Activated naive CD8-positive, alpha-beta T cell treated with anti-CD3 and anti-CD28 coated beads, Interleukin-2, amount 10 ng/mL, durations not matched to agents 7 days and 5 days (primary cell): ENCODE measurements around the gene C3orf52. TPM values are rescaled to one million over a fixed set of nuclear protein-coding genes. Genes with fewer than 3 reads are reported as not detected.
"Not testable (repeated sequence)": the region's sequence is repeated elsewhere in the genome, so short reads cannot be mapped to it uniquely, and the experiment has no call there.

Source experiments
- ATAC-seq: fragments of 150-1000 bp; cut with Tn5 transposase; one replicate; pipeline ENCODE4 v1.10.0; 2021; ENCODE audit warnings: low read depth, moderate library complexity
- POLR2A ChIA-PET: fragments of 350-600 bp; sonication (Branson Sonifier 250); formaldehyde crosslinking; loops from one replicate; lab custom pipeline; 2021; ENCODE audit warnings: antibody characterized with exemption; lab: Charles Lee
- DNase-seq: peaks from one replicate; pipeline ENCODE4 v3.0.0; 2021
- H3K27ac Mint-ChIP-seq: one replicate; pipeline ENCODE4 v1.8.0; 2022; ENCODE audit warnings: mild to moderate bottlenecking, mixed read lengths
- H3K27me3 Mint-ChIP-seq: one replicate; pipeline ENCODE4 v1.8.0; 2022; ENCODE audit warnings: mild to moderate bottlenecking, moderate library complexity, mixed read lengths
- H3K36me3 Mint-ChIP-seq: one replicate; pipeline ENCODE4 v1.8.0; 2021; ENCODE audit warnings: mild to moderate bottlenecking, mixed read lengths
- H3K4me1 Mint-ChIP-seq: one replicate; pipeline ENCODE4 v1.8.0; 2021; ENCODE audit warnings: mixed read lengths
- H3K4me3 Mint-ChIP-seq: one replicate; pipeline ENCODE4 v1.8.0; 2022; ENCODE audit warnings: mild to moderate bottlenecking, moderate library complexity, mixed read lengths
- H3K9me3 Mint-ChIP-seq: one replicate; pipeline ENCODE4 v1.8.0; 2021; ENCODE audit warnings: mixed read lengths
- total RNA-seq, 2 experiments: library from RNA; stranded (reverse); gene quantifications; one replicate each; pipeline ENCODE4 v1.2.3, GENCODE V29; 2021

C3orf52 gene
- total RNA-seq, 2 experiments from 2014 or later, result 2.1 to 3.1 TPM

DNA sequence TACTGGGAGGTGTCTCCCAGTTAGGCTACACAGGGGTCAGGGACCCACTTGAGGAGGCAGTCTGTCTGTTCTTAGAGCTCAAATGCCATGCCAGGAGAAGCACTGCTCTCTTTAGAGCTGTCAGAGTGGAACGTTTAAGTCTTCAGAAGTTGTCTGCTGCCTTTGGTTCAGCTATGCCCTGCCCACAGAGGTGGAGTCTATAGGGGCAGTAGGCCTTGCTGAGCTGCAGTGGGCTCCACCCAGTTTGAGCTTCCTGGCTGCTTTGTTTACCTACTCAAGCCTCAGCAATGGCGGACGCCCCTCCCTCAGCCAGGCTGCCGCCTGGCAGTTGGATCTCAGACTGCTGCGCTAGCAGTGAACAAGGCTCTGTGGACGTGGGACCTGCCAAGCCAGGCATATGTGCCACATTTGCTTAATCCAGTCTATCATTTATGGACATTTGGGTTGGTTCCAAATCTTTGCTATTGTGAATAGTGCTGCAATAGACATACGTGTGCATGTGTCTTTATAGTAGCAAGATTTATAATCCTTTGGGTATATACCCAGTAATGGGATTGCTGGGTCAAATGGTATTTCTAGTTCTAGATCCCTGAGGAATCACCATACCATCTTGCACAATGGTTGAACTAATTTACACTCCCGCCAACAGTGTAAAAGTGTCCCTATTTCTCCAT is 13.7 kb upstream of the C3orf52 start:
- peaks cover 13% of the 10 kb centered on the region for H3K36me3 Mint-ChIP-seq
- not testable (repeated sequence) for H3K9me3 Mint-ChIP-seq, H3K27me3 Mint-ChIP-seq
- DNase-seq (peak; percentile 65), ATAC-seq (peak; percentile 55)
- H3K4me3 Mint-ChIP-seq, result peak overlapping the region; percentile 65
- POLR2A ChIA-PET, result interaction anchor here (1.4 to 1.6 kb wide), 2 partner anchors 29 to 94 kb away, joined by 3 to 5 read pairs; partner anchors contain the start of gene ABHD10
- H3K27ac Mint-ChIP-seq, result peak overlapping the region; percentile 85
- H3K4me1 Mint-ChIP-seq, result peaks cover 23% of the 10 kb centered on the region

DNA sequence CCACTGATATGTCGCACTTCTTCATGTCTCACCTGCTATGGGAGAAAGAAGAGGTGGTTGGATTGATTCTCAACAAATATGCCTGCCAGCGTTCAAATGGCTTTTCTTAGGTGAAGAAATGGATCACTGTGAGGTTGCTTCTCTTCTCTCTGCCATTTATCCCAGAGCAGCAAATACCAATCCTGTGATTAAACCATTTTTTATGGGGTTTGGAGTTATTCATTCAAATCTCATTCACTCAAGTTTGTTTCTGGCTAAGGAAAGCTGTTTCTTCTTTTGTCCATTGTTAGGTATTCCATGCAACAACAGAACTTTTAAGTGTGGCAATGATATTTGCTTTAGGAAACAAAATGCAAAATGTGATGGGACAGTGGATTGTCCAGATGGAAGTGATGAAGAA is 12.2 kb upstream of the C3orf52 start:
- Mint-ChIP-seq H3K36me3 (peaks cover 11% of the 10 kb centered on the region), H3K27ac (no peak overlapping the region), H3K27me3 (peaks cover 2% of the 10 kb centered on the region), H3K4me1 (peaks cover 23% of the 10 kb centered on the region), H3K4me3 (no peak overlapping the region), H3K9me3 (peaks cover 6% of the 10 kb centered on the region)
- no peak for DNase-seq
- POLR2A ChIA-PET, result no interaction called here
- no peak for ATAC-seq

DNA sequence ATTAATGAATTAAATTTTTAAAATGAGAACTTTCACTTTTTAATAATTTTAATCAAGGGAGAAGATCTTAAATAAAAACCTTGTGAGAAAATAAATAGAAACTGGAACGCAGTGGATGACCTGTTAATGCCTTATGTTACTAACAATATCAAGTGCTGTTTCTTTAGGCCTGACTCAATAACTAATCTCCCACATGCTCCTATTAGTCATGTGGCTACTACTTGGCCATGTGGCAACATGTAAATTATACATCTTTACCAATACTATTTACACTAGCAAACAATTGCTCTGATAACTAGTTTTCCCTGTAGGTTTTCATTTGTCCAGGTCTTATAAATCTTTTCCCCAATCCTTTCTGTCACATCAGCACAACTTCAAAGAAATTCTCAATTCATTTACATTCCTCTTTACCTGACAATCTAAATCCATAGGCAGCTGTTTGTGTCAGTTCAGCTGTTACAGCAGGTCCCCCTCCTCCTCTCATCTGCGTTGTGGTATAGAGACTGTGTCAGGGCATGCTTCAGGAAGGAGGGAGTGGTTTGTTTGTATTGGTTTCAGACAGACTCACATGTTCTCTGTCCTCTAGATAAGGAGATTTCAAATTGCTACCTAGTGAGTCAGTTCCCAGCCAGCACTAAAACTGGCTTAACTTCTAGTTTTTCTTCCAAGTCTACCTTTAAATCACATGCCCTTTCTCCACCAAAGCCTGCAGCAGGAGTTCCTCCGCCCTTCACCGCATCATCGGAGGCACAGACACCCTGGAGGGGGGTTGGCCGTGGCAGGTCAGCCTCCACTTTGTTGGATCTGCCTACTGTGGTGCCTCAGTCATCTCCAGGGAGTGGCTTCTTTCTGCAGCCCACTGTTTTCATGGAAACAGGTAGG is 11.3 kb upstream of the C3orf52 start:
- Mint-ChIP-seq H3K4me1 (peaks cover 21% of the 10 kb centered on the region), H3K9me3 (peaks cover 6% of the 10 kb centered on the region), H3K36me3 (peaks cover 9% of the 10 kb centered on the region), H3K4me3 (peak overlapping the region; percentile 44), H3K27ac (peak overlapping the region; percentile 68), H3K27me3 (no peaks in the 10 kb centered on the region)
- POLR2A ChIA-PET, result no interaction called here
- peak; percentile 41 for DNase-seq
- ATAC-seq, result peak; percentile 93

DNA sequence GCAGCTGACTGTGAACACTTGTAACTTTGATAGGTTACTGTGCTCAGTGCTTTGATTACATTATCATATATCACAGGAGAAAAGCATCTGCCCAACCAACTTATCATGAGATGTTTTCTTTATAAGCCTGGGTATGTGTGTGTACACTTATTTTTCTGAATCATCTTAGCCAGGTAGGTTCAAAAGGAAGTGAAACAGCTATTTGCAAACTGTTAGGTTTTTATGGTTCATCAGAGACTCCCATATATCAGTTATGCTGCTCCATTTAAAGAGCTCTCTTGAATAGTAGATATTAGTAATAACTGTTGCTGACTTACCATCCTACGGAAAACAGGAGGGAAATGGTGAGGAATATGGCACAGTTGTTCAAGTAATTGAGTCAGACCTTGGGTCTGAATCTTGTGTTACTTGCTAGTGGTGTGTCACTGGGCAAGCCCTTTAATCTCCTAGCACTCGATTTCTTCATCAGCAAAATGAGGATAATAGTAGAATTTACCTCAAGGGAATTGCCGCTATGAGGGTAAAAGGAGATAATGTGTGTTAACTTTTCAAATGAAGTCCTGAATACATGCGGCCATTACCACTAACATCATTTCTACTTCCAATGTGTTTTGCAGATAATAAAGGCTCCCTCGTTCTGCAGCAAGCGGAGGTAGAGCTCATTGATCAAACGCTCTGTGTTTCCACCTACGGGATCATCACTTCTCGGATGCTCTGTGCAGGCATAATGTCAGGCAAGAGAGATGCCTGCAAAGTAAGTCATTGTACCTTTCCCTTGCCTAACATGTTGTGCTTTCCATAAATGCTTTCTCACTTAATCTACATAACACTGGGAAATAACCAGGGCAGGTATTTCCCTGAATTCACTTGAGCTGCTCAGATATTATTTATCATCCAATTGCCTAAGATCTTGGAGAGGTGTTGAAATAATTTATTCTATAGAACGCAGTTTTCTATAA is 7.8 kb upstream of the C3orf52 start:
- Mint-ChIP-seq H3K4me3 (no peak overlapping the region), H3K36me3 (no peaks in the 10 kb centered on the region), H3K9me3 (no peaks in the 10 kb centered on the region), H3K4me1 (peaks cover 14% of the 10 kb centered on the region), H3K27ac (no peak overlapping the region), H3K27me3 (no peaks in the 10 kb centered on the region)
- DNase-seq (no peak), ATAC-seq (no peak)
- POLR2A ChIA-PET, result no interaction called here

DNA sequence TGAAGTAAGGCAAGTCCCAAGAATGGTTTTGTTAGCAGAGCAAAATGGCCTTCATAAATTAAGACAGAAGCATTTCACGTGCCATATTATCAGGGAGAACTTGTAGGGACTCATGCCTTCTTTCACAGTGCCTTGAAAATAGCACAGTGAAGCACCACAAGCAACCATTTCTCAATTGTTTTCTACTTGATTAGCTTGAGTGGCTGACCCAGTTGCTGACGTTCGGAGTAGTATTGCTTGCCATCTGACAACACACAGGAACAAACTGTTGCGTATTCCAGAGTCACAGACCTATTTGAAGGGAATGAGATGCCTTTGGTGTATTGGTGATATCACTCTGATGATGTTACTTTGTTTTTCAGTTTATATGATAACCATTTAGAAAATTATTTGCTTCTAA is 3.0 kb upstream of the C3orf52 start:
- no peak overlapping the region for H3K4me3 Mint-ChIP-seq
- peaks cover 20% of the 10 kb centered on the region for H3K27me3 Mint-ChIP-seq
- no peak for ATAC-seq
- no peak overlapping the region for H3K27ac Mint-ChIP-seq
- peaks cover 1% of the 10 kb centered on the region for H3K36me3 Mint-ChIP-seq
- H3K4me1 Mint-ChIP-seq, result peaks cover 16% of the 10 kb centered on the region
- POLR2A ChIA-PET, result no interaction called here
- no peak for DNase-seq
- no peaks in the 10 kb centered on the region for H3K9me3 Mint-ChIP-seq

DNA sequence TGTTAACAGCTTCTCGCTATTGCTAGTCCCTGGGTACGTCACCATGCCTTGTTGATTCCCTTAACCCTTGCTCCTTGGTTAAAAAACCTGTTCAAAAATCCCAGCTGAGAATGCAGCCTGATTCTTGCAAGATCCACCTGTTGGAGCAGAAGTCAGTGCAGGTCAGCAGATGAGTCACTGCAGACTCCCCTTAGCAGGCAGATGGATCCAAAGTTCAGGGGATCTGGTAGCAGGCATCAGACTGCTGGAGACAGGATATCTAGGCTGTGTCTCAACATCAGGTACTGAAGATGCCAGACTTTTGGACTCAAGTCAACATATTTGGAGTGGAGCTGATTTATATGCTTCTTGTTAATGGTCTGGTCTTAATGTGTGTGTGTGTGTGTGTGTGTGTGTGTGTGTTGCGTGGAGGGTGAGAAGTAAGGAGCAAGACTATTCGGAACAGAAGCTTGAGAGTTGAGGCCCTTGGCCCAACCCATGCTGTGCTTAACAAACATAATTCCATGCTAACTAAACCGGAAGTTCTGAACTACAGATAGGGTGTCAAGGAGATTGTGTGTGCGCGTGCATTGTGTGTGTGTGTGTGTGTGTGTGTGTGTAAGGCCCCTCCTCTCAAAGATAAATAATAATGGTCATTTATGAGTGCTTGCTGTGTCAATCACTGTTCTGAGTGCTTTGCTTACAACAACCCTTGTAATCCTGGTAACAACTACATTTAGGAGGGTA is 1.0 kb upstream of the C3orf52 start:
- H3K4me1 Mint-ChIP-seq, result peaks cover 16% of the 10 kb centered on the region
- peak overlapping the region; percentile 13 for H3K27ac Mint-ChIP-seq
- DNase-seq (no peak), ATAC-seq (no peak)
- no peaks in the 10 kb centered on the region for H3K9me3 Mint-ChIP-seq
- POLR2A ChIA-PET, result no interaction called here
- H3K36me3 Mint-ChIP-seq, result peaks cover 2% of the 10 kb centered on the region
- H3K27me3 Mint-ChIP-seq, result peaks cover 22% of the 10 kb centered on the region
- H3K4me3 Mint-ChIP-seq, result peak overlapping the region; percentile 84

DNA sequence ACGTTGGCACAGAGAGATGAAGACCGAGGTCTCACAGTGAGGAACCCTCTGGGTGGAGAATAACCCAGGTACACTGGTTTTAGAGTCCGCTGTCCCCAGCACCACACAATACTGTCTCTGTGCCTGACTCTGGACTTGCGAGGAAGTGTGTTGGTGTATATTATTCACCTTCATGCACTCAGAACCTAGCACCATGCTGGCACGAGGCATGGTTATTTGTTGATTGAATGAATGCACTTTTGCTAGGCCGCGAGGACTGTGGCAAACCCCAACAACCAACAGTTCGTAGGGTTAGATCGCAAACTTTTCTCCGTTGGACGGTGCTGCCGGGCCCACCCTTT is 484 bp upstream of the C3orf52 start:
- Mint-ChIP-seq H3K9me3 (no peaks in the 10 kb centered on the region), H3K4me3 (peak overlapping the region; percentile 84), H3K36me3 (peaks cover 2% of the 10 kb centered on the region), H3K27ac (peak overlapping the region; percentile 15), H3K4me1 (peaks cover 21% of the 10 kb centered on the region), H3K27me3 (peaks cover 22% of the 10 kb centered on the region)
- ATAC-seq (peak; percentile 3), DNase-seq (no peak)
- POLR2A ChIA-PET, result no interaction called here

DNA sequence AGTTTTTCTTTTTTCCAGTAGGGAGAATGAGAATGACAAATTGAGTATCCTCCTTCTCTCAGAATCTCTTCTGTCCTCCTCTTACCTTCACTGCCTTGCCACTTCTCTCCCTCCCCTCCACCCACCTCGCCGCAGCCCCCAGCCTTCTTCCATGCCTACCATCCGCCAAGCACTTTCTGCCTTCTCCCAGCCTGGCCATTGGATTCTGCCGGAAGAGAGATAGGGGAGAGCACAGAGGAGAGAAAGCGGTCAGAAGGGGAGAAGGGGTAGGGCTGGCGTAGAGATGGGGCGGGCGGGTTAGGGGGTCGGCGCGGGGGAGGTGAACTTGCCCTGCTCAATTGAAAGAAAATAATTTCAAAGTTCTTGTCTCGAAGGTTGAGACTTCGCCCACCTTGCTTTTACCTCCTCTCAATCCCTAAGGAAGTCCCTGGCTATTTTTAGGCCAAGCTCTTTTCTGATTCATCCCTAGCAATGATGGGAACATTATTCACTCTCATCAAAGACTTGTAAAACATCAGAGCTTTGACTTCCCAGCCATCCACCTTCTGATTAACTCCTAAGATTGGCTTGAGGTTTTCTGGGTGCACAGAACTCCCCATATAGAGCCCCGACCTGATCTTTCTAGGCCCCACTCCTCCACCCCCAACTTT is 811 bp downstream of the C3orf52 start:
- POLR2A ChIA-PET, result no interaction called here
- Mint-ChIP-seq H3K4me1 (peaks cover 24% of the 10 kb centered on the region), H3K27ac (peak overlapping the region; percentile 75)

DNA sequence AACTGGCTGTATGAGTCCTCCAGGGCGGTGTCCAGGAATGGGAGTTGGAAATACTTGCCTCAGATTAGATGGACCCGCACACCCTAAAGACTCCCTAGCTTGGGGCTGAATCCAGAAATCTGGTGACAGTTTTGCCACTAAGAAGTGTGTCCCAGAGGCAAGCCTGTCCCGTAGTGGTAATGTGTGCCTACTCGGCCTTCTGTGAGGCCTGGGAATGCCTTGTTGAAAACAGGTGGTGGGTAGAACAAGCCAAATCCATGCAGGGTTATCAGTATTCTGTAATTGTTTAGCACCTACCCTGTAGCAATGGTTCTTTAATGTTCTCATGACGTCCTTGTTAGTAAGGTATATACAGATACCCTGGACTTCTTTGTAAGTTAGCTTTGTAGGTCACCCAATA is 1.6 kb downstream of the C3orf52 start:
- H3K9me3 Mint-ChIP-seq, result no peaks in the 10 kb centered on the region
- ATAC-seq (no peak), DNase-seq (no peak)
- no peak overlapping the region for H3K27ac Mint-ChIP-seq
- H3K4me1 Mint-ChIP-seq, result peaks cover 30% of the 10 kb centered on the region
- H3K27me3 Mint-ChIP-seq, result peaks cover 22% of the 10 kb centered on the region
- H3K4me3 Mint-ChIP-seq, result peak overlapping the region; percentile 84
- POLR2A ChIA-PET, result no interaction called here
- peaks cover 2% of the 10 kb centered on the region for H3K36me3 Mint-ChIP-seq

More for the DNA sequence above, 811 bp downstream of the C3orf52 start:
- ATAC-seq, result no peak
- no peak for DNase-seq
- Mint-ChIP-seq H3K9me3 (no peaks in the 10 kb centered on the region), H3K4me3 (peak overlapping the region; percentile 84), H3K27me3 (peaks cover 22% of the 10 kb centered on the region), H3K36me3 (peaks cover 2% of the 10 kb centered on the region)

DNA sequence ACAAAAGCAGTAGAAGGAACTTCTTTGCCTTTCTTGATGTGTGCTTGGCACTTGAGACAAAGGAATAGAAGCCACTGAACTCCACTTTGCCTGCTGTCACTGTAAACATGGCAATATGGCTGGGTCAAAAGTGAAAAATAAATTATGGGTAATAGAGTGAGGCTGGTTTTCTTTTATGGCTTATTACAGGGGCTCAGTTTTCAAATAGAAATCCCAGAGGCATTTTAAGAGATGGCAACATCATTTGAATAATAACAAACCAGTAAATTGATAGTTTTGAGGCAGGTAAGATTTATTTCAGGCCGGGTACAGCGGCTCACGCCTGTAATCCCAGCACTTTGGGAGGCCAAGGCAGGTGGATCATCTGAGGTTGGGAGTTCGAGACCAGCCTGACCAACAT is 2.8 kb downstream of the C3orf52 start:
- DNase-seq, result no peak
- Mint-ChIP-seq H3K27ac (no peak overlapping the region), H3K4me1 (peaks cover 37% of the 10 kb centered on the region)

DNA sequence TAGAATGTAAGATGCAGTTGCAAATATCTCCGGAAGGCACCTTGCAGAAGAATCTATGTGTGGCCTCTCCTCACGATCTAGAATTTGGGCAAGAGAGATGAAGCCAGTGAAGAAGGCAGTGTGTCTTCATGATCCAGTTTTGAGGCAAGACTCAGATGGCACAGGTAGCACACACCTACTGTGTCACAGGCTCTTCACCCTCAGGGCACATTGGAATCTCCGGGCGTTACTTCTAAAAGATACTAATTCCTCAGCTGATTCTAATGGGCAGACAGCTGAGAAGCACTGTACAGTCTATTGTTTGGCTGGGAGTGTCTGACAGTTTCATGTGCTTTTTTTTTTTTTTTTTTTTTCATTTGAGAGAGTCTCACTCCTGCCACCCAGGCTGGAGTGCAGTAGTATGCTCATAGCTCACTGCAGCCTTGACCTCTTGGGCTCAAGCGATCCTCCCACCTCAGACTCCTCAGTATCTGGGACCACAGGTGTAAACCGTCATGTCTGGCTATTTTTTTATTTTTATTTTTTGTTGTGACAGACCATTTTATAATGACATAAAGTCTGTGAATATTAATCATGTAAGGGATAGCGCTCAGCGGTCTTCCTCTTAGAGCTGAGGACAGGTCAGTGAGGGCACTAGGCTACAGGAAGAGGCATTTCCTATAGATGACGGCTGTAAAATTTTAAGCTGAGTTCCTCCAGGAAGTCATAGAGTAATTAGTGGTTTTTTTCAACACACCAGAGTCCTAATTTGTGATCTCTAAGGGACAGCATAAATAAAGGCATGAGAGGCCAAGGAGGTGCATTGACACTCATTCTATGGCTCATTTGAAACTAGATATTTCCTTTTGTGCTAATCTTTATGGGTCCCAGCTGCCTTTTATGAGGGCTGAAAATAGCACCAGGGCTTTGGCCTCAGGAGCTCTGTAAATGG is 4.0 kb downstream of the C3orf52 start:
- peaks cover 15% of the 10 kb centered on the region for H3K27me3 Mint-ChIP-seq
- ATAC-seq (no peak), DNase-seq (no peak)
- peak overlapping the region; percentile 7 for H3K4me3 Mint-ChIP-seq
- H3K4me1 Mint-ChIP-seq, result peaks cover 35% of the 10 kb centered on the region
- H3K27ac Mint-ChIP-seq, result no peak overlapping the region
- POLR2A ChIA-PET, result interaction anchor here (0.6 to 0.8 kb wide), 3 partner anchors 14 to 1316 kb away, joined by 4 to 5 read pairs (median 4); no protein-coding TSS in a partner anchor
- H3K36me3 Mint-ChIP-seq, result peaks cover 2% of the 10 kb centered on the region
- H3K9me3 Mint-ChIP-seq, result no peaks in the 10 kb centered on the region

More for the DNA sequence above, 2.8 kb downstream of the C3orf52 start:
- no peaks in the 10 kb centered on the region for H3K9me3 Mint-ChIP-seq
- POLR2A ChIA-PET, result interaction anchor here (0.9 kb wide), 1 partner anchor 9 kb away, joined by 3 read pairs; no protein-coding TSS in a partner anchor
- H3K27me3 Mint-ChIP-seq, result peaks cover 22% of the 10 kb centered on the region
- H3K4me3 Mint-ChIP-seq, result no peak overlapping the region
- H3K36me3 Mint-ChIP-seq, result peaks cover 2% of the 10 kb centered on the region
- ATAC-seq, result no peak
